GM23248 (cell line): ENCODE results near the gene CERT1.

Experiments used
- EZH2 ChIP-seq: fragments of 200-600 bp; sonication (generic); IDR thresholded peaks from 2 replicates; pipeline ENCODE4 v1.6.1; 2018; ENCODE audit warnings: antibody characterized with exemption, mild to moderate bottlenecking; ENCODE audit not compliant: insufficient read depth, poor library complexity, severe bottlenecking
- EZH2phosphoT487 ChIP-seq: fragments of 200-600 bp; sonication (generic); IDR thresholded peaks from 2 replicates; pipeline ENCODE4 v1.6.1; 2018; ENCODE audit warnings: antibody characterized with exemption, moderate library complexity, mild to moderate bottlenecking, low read depth; ENCODE audit not compliant: insufficient read depth

- TF ChIP-seq EZH2 (no peak), EZH2phosphoT487 (no peak)
Measured at GRCh38 chr5:75525344-75525743, 13.9 kb upstream of the CERT1 start.
